ENCODE results near the gene PARD3B.

- TF ChIP-seq POLR2A (IDR thresholded peaks at IDR 0.05; ENCODE audit: low read length) (no peak), GATA1 (IDR thresholded peaks at IDR 0.05; ENCODE audit: low read depth, low read length) (no peak)
These were observed 500.4 kb downstream of the PARD3B start for GRCh38 chr2:205045706-205046105.

Measured in erythroblast (primary cell).